Nephron (organoid): ENCODE data around the gene BTNL8.

Source experiments
- H3K27ac Mint-ChIP-seq, 3 experiments: 2 replicates each; pipeline ENCODE4 v1.8.0; 2020; ENCODE audit warnings: mixed read lengths in 3 of 3, mild to moderate bottlenecking in 2 of 3, moderate library complexity in 1 of 3
- H3K27me3 Mint-ChIP-seq: 2 replicates; pipeline ENCODE4 v1.8.0; 2021; ENCODE audit warnings: low read depth, mild to moderate bottlenecking, moderate library complexity, mixed read lengths
- H3K36me3 Mint-ChIP-seq: 2 replicates; pipeline ENCODE4 v1.8.0; 2020; ENCODE audit warnings: low read depth, mixed read lengths
- H3K4me1 Mint-ChIP-seq: 2 replicates; pipeline ENCODE4 v1.8.0; 2020; ENCODE audit warnings: mixed read lengths
- H3K4me3 Mint-ChIP-seq, 3 experiments: 2 replicates each; pipeline ENCODE4 v1.8.0; 2020; ENCODE audit warnings: mild to moderate bottlenecking in 3 of 3, mixed read lengths in 3 of 3, moderate library complexity in 2 of 3
- H3K9me3 Mint-ChIP-seq: 2 replicates; pipeline ENCODE4 v1.8.0; 2020; ENCODE audit warnings: mixed read lengths
- CTCF ChIP-seq, 3 experiments: fragments of 200-600 bp; sonication (generic); IDR thresholded peaks; one replicate each; pipeline ENCODE4 v1.5.0; 2021; ENCODE audit warnings: antibody characterized with exemption in 3 of 3; ENCODE audit not compliant: unreplicated experiment in 3 of 3

Gene BTNL8

GRCh38 chr5:180922932-180923331, 24.0 kb downstream of the BTNL8 start:
- H3K27me3 Mint-ChIP-seq, result peaks cover 15% of the 10 kb centered on the region
- H3K9me3 Mint-ChIP-seq, result peaks cover 27% of the 10 kb centered on the region
- no peak overlapping the region for H3K4me3 Mint-ChIP-seq
- H3K36me3 Mint-ChIP-seq, result no peaks in the 10 kb centered on the region
- no peak overlapping the region for H3K27ac Mint-ChIP-seq
- no peaks in the 10 kb centered on the region for H3K4me1 Mint-ChIP-seq
- no peak for TF ChIP-seq CTCF (IDR thresholded peaks at IDR 0.05; ENCODE audit: unreplicated experiment in 3 of 3)

- Mint-ChIP-seq H3K27me3 (peaks cover 9% of the 10 kb centered on the region), H3K9me3 (peaks cover 45% of the 10 kb centered on the region), H3K36me3 (no peaks in the 10 kb centered on the region), H3K4me1 (no peaks in the 10 kb centered on the region), H3K27ac (no peak overlapping the region), H3K4me3 (no peak overlapping the region)
- TF ChIP-seq CTCF (IDR thresholded peaks at IDR 0.05; ENCODE audit: unreplicated experiment in 3 of 3), result no peak
Measured at GRCh38 chr5:180932660-180933059, 33.7 kb downstream of the BTNL8 start.

GRCh38 chr5:180935203-180935602, 36.2 kb downstream of the BTNL8 start:
- H3K27me3 Mint-ChIP-seq, result no peaks in the 10 kb centered on the region
- no peak for TF ChIP-seq CTCF (IDR thresholded peaks at IDR 0.05; ENCODE audit: unreplicated experiment in 3 of 3)
- no peaks in the 10 kb centered on the region for H3K4me1 Mint-ChIP-seq
- no peaks in the 10 kb centered on the region for H3K36me3 Mint-ChIP-seq
- H3K4me3 Mint-ChIP-seq, result no peak overlapping the region
- H3K27ac Mint-ChIP-seq, result no peak overlapping the region
- H3K9me3 Mint-ChIP-seq, result peaks cover 49% of the 10 kb centered on the region

GRCh38 chr5:180938294-180938693, 39.3 kb downstream of the BTNL8 start:
- Mint-ChIP-seq H3K9me3 (peaks cover 34% of the 10 kb centered on the region), H3K27me3 (peaks cover 12% of the 10 kb centered on the region), H3K4me3 (no peak overlapping the region), H3K27ac (no peak overlapping the region), H3K36me3 (no peaks in the 10 kb centered on the region), H3K4me1 (no peaks in the 10 kb centered on the region)
- no peak for TF ChIP-seq CTCF (IDR thresholded peaks at IDR 0.05; ENCODE audit: unreplicated experiment in 3 of 3)

GRCh38 chr5:180950291-180950949, 51.5 kb downstream of the BTNL8 start:
- H3K4me1 Mint-ChIP-seq, result no peaks in the 10 kb centered on the region
- TF ChIP-seq CTCF (IDR thresholded peaks at IDR 0.05; ENCODE audit: unreplicated experiment in 3 of 3), result no peak
- H3K9me3 Mint-ChIP-seq, result no peaks in the 10 kb centered on the region
- no peaks in the 10 kb centered on the region for H3K36me3 Mint-ChIP-seq
- peaks cover 17% of the 10 kb centered on the region for H3K27me3 Mint-ChIP-seq
- no peak overlapping the region for H3K4me3 Mint-ChIP-seq
- H3K27ac Mint-ChIP-seq, result no peak overlapping the region

- Mint-ChIP-seq H3K27ac (no peak overlapping the region), H3K4me1 (no peaks in the 10 kb centered on the region)
Measured at GRCh38 chr5:180959661-180960060, 60.7 kb downstream of the BTNL8 start.

More at GRCh38 chr5:180959661-180960060, 60.7 kb downstream of the BTNL8 start:
- no peak for TF ChIP-seq CTCF (IDR thresholded peaks at IDR 0.05; ENCODE audit: unreplicated experiment in 3 of 3)
- Mint-ChIP-seq H3K9me3 (no peaks in the 10 kb centered on the region), H3K4me3 (no peak overlapping the region), H3K27me3 (no peaks in the 10 kb centered on the region), H3K36me3 (no peaks in the 10 kb centered on the region)
